ENCODE results near the gene CCDC112.

GRCh38 chr5:115297031-115297430 lies 577 bp upstream of the CCDC112 start:
- TF ChIP-seq SMC3 (IDR thresholded peaks at IDR 0.05) (no peak), CTCF (IDR thresholded peaks at IDR 0.05) (no peak), HDAC2 (IDR thresholded peaks at IDR 0.05) (no peak), E2F6 (IDR thresholded peaks at IDR 0.05; ENCODE audit: borderline replicate concordance, low read depth) (no peak), SREBF2 (IDR thresholded peaks at IDR 0.05) (no peak), EP300 (IDR thresholded peaks at IDR 0.05) (no peak), POLR2A (IDR thresholded peaks at IDR 0.05; ENCODE audit: low read length) (no peak), USF2 (IDR thresholded peaks at IDR 0.05) (no peak), HOXA7 (CRISPR knock-in tag; IDR thresholded peaks at IDR 0.05) (no peak), ZFP36 (IDR thresholded peaks at IDR 0.05; ENCODE audit: borderline replicate concordance, partially characterized antibody) (no peak), RAD21 (conservative IDR thresholded peaks at IDR 0.05 in 1 of 2, IDR thresholded peaks at IDR 0.05 in 1 of 2) (no peak), MYC (IDR thresholded peaks at IDR 0.05; ENCODE audit: borderline replicate concordance, low read length) (no peak)
- TF ChIP-seq, protein P1, sequence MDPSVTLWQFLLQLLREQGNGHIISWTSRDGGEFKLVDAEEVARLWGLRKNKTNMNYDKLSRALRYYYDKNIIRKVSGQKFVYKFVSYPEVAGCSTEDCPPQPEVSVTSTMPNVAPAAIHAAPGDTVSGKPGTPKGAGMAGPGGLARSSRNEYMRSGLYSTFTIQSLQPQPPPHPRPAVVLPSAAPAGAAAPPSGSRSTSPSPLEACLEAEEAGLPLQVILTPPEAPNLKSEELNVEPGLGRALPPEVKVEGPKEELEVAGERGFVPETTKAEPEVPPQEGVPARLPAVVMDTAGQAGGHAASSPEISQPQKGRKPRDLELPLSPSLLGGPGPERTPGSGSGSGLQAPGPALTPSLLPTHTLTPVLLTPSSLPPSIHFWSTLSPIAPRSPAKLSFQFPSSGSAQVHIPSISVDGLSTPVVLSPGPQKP (IDR thresholded peaks at IDR 0.05; ENCODE audit: low read depth, low read length), result no peak

Measured in A549 (cell line).